NCI-H510A (cell line): ENCODE data around the gene MPP2.
A peak's percentile ranks its signal among the peaks of the same experiment; 100 is the strongest.
"Not testable (repeated sequence)": the region's sequence is repeated elsewhere in the genome, so short reads cannot be mapped to it uniquely, and the experiment has no call there.

Source experiments
- DNase-seq: peaks from one replicate; lab custom pipeline; 2025; lab: John Stamatoyannopoulos, UW

The MPP2 gene

GRCh38 chr17:43907425-43907981 is at the start of gene MPP2:
Gene MPP2 (minus strand): TSS chr17:43907536. CDS start chr17:43904460, 3,076 bp downstream.
- DNase-seq: peak; percentile 61

DNA sequence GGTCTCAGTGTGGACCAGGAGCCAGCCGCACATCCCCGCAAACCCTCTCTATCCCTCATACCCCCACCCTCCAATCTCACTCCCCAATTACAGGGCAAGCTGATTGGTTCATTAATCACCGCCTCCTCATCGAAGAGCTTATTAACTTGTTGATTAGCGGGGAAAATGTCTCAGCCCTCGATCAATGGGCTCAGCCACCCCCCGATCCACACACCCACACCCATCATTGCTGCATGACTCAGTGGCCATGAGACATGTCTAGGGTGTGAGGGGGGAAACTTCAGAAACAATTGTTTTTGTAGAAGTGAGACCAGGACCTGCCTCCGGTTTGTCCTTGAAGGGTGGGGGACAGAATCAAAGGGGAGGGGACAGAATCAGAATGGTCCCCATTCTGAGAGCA is 48.9 kb upstream of the MPP2 start:
- no peak for DNase-seq

DNA sequence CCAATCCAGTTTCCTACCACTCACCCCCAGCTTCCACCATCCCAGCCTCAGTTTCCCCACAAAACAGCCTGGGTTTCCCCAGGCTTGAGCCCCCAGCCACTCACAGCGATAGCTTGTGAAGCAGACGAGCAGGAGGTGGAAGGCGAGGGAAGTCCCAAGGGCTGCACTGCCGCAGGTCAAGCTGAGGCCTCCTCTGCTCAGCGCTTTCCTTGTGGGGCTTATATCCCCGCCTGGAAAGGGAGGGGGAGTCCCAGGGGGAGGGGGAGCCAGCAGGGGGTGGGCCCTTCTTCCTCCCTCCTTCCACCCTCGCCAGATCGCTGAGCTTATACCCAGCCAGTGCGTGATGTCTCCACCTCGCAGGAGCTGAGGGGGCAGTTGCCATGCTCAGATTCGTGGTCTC is 46.4 kb upstream of the MPP2 start, which contains the start of gene PYY:
TSS of gene PYY (minus strand) at position 195 of the 400 bp plus-strand sequence. CDS start 457 bp downstream, outside the sequence.
- DNase-seq: no peak

- no peak for DNase-seq
Observed at GRCh38 chr17:43952724-43953666, 45.7 kb upstream of the MPP2 start.

- no peak for DNase-seq
Observed at GRCh38 chr17:43952351-43952723, 45.0 kb upstream of the MPP2 start.

- DNase-seq: no peak
Observed at GRCh38 chr17:43951750-43952149, 44.4 kb upstream of the MPP2 start.

DNA sequence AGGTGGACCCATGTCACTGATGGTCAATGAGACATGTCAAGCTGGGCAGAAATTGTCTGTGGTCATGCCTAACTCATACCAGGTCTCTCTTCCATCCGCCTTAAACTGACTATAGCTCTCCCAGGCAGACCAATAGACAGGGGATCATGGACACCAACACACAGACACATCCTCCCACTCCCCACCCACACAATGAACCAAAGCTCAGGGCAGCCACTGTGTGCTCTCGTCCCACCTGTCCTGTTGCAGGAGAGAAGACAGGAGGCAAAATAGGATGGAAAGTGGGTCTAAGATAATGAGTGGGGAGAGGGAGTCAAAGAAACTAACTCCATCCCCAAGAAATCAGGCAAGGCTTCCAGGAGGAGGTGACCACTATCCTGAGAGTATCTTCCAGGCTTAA is 43.2 kb upstream of the MPP2 start:
- no peak for DNase-seq

- no peak for DNase-seq
Observed at GRCh38 chr17:43949781-43950180, 42.4 kb upstream of the MPP2 start.

DNA sequence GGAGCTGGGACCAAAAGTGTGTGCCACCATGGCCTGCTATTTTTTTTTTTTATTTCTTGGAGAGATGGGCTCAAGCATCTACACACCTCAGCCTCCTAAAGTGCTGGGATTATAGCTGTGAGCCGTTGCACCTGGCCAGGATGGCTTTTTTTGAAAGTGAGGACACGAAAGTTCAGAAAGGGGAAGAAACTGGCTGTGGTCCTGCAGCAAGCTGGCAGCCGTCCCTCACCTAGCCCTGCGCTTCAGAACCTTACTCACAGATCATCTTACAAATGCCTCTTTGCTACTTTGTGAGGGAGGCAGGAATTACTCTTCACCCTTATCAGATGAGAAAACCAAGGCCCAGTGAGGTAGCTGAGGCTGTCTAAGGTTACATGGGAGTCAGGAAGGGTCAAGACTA is 39.4 kb upstream of the MPP2 start:
- DNase-seq: no peak

DNA sequence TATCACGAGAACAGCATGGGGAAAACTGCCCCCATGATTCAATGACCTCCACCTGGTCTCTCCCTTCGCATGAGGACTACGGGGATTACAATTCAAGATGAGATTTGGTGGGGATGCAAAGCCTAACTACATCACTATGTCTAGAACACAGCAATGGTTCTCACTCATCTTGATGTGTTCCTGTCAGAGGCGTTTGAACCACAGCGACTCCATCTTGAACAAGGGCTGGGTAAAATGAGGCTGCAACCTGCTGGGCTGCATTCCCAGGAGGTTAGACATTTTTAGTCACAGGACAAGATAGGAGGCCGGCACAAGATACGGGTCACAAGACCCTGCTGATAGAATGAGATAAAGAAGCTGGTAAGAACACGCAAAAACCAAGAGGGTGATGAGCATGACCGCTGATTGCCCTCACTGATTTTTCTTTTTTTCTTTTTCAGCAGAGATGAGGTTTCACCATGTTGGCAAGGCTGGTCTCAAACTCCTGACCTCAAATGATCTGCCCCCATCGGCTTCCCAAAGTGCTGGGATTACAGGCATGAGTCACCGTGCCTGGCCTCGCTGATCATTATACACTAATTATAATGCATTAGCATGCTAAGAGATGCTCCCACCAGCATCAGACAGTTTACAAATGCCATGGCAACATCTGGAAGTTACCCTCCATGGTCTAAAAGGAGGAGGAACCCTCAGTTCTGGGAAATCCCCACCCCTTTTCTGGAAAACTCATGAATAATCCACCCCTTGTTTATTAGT is 37.9 kb upstream of the MPP2 start:
- DNase-seq: no peak

- no peak for DNase-seq
Observed at GRCh38 chr17:43942051-43942685, 34.8 kb upstream of the MPP2 start, which contains the start of gene PPY. Gene PPY (minus strand): TSS chr17:43942476. CDS start chr17:43941654, 822 bp downstream.

DNA sequence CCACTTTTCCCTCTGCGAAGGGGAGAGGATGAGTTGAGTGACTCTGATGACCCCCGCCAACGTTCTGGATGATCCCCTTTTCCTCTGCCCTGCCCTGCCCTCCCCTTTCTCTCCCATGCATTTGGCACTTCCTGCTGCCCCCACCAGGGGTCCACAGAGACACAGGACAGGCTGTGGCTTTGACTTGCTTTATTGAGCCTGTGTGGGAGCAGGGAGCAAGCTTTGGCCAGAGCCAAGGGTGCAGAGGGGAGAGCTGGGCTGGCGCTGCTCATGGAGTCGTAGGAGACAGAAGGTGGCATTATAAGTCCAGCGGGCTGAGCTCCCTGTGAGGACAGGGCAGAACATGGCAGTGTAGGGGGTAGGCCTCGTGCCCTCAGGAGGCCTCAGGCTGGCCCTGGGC is 33.3 kb upstream of the MPP2 start:
- no peak for DNase-seq

GRCh38 chr17:43939886-43940285 is 32.5 kb upstream of the MPP2 start:
- DNase-seq: no peak

GRCh38 chr17:43939452-43939851 is 32.1 kb upstream of the MPP2 start:
- not testable (repeated sequence) for DNase-seq

GRCh38 chr17:43938838-43939182 is 31.5 kb upstream of the MPP2 start:
- no peak for DNase-seq

GRCh38 chr17:43936434-43936833 is 29.1 kb upstream of the MPP2 start:
- no peak for DNase-seq

GRCh38 chr17:43935926-43936261 is 28.6 kb upstream of the MPP2 start:
- DNase-seq: no peak

DNA sequence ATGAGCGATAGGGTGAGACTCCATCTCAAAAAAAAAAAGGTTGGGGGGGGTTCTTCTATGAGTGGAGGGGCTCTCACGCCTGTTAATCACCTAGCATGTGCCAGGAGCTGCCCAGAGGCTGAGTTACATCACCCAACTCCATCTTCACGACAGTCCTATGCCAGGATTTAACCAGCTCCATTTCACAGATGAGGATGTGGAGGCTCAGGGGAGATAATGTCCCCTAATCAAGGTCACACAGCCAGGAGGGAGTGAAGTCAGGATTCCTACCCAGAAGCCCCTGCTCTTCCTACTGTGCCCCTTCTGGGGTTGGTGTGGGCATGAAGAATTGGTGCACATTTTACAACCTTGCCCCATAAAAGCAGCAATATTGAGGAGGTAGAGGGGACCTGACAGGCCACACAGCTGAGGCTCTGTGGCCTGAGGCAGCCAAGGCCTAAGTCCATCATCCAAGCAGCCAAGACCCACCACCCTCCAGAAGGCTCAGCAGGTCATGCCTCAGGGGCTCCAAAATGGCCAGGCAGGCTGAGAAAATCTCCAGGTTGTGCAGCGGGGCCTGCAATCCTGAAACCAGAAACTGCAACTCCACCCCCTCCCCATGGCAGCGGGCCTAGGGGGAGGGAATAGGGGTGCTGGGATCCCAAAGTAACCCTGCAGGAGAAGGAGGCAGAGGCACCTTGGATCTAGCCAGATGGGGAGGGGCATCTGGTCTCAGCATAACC is 28.0 kb upstream of the MPP2 start:
- DNase-seq: no peak

- DNase-seq: no peak
Observed at GRCh38 chr17:43932923-43933322, 25.6 kb upstream of the MPP2 start.

DNA sequence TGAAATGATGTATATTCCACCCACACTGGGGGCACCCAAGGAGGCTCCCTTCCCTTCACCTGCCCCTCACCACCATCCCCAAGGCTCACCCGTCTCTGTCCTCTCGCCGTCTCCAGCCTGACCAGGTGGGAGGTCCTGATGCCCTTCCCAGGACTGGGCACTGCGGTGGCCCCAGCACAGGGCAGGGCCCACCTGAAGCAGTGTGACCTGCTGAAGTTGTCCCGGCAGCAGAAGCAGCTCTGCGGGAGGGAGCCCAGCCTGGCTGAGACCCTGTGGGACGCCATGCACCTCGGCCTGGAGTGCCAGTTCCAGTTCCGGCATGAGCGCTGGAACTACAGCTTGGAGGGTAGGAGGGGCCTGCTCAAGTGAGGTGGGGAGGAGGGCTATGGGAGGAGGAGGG is 25.0 kb upstream of the MPP2 start:
- DNase-seq: no peak

GRCh38 chr17:43931062-43931571 is 23.8 kb upstream of the MPP2 start:
- DNase-seq: no peak
